GM21737 (cell line): ENCODE data around the gene MAD1L1.

Experiments used
- ATAC-seq: cut with Tn5 transposase; IDR thresholded peaks from one replicate; pipeline ENCODE4 v1.9.1; 2021; ENCODE audit warnings: mild to moderate bottlenecking, moderate library complexity; ENCODE audit not compliant: unreplicated experiment

MAD1L1 gene

DNA sequence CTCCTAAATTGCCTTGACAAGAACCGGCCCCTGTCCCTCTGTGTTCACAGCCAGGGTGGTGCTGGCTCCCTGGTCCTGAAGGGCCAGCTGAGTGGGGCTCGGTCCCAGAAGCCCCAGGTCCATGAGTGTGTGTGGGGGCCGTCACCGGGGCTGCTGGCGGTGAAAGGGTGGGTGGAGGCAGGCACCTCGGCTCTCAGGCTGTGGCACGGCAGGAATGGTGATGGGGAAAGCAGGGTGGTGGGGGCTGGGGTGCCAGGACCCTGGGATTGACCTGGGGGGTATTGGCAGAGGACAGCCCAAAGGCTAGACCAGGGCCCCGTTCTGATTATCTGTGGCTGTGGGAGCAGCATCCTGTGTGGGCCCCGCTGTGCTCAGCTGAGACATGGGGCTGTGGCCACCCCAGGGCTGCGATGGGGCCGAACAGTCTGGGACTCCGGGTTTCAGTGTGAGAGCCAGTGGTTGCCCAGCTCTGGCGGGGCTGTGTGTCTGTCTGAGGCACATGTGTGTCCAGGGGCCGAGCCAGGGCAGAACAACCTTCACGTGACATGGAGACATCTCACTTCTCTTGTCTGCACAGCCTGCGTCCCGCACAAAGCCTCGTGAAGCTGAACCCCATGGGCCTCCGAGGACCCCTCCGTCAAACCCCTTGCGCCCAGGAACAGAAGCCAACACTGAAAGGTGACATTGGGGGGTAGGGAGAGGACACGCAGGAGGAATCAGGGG lies 418.5 kb downstream of the MAD1L1 start:
- no peak for ATAC-seq

DNA sequence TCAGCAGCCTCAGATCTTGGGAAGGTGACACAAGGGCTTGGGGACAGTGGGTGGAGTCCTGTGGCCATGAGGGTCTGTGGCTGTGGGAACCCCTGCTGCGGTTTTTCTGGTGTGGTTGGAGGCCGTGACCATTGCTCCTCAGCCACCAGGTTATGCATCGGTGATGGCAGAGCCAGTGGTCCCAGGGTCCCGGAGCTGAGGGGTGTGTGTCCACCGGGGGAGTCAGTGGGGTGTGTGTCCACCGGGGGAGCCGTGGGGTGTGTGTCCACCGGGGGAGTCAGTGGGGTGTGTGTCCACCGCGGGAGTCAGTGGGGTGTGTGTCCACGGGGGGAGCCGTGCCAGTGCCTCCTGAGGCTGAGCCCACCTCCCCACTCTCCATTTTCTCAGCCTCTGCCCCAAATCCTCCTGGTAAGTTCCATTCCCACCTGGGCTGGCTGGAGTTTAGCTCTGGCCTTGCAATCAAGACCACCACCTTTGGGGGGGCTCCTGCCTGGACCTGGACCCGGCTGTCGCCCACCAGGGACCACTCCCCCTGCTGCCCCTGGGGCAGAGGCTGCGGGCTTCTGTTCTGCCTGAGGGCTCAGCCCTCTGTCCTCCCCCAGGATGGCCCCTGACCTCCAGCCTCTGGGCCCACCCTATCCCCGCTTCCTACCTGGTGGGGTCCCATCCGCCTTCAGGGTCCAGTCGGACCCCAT lies 419.2 kb downstream of the MAD1L1 start:
- ATAC-seq, result no peak

- ATAC-seq, result no peak
Observed at GRCh38 chr7:1812509-1813393, 420.0 kb downstream of the MAD1L1 start.

DNA sequence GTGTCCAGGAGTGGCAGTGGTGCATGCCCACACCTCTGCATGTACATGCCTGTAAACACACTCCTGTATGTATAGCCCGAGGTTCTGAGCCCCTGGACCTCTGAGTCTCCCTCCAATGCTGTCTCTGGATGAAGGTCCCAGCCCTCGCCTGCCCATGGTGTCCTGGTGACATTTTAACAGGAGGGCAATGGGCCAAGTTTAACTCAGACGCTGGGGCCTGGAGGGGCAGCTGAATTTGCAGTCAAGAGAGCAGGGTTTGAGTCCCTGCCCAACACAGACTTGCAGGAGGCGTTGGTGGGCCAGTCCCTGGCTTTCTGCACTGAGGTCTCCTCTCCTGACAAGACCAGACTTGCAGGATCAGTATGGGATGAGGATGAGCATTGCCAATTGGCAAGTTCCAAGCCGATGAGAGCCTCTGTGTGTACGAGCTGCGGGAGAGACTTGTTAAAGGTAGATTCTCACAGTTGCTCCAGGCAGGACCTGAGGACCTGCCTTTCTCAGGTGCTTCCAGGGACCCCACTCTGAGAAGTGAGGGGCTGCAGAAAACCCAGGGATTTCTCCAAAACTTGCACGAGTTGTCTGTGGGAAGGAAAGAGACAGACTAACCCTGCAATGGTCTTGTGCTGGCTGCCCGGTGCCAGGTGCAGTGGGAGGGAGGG lies 420.8 kb downstream of the MAD1L1 start:
- no peak for ATAC-seq

DNA sequence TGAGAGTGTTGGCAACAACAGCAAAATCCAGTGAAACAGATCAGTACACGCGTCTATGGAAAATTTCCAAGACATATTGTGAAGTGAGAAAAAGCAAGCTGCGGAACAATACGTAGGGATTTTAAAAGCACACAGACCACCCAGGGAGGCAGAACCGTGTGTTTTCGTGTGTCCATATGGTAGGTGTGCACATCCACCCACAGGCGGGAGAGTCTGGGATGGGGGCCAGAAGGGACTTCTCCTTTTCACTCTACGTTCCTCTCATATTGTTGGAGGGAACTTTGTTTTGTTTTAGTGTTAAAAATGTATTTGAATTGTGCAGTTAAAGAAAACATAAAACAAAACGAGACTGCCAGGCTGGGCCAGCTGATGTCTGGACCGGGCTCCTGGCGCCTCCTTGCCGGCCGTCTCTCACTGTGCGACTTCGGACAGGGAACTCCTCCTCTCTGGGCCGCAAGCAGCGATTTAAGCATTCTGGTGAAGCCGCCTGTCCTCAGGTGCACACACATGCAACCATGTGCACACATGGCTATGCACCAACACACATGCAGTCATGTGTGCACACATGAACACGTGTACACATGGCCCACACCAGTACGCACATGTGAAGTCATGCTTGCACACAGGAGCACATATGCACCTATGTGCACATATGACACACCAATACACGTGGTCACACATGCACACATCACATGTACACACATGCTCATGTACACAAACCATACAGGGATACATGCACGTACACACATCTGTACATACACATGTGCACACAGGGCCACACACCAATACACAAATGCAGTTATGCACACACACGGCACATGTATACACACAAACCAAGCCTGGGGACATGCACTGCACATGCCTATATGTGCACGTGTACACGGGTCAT lies 421.5 kb downstream of the MAD1L1 start:
- ATAC-seq, result no peak

DNA sequence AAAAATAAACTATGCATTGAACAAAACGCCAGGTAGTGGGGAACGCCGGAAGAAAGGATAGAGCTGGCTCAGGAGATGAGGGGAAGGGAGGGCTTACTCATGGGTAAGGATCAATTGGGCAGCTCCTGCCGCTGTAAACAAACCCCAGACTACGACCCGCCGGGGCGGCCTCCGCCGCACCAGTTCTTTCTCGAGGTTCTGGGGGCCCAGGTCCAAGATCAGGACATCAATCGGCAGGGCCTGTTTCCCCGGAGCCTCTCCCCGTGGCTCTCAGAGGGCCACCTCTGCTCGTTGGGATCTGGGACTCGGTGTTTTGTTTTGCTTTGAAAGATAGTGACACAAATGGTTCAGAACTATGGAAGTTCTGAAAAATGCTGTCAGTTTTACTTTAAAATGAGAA lies 422.2 kb downstream of the MAD1L1 start:
- no peak for ATAC-seq

DNA sequence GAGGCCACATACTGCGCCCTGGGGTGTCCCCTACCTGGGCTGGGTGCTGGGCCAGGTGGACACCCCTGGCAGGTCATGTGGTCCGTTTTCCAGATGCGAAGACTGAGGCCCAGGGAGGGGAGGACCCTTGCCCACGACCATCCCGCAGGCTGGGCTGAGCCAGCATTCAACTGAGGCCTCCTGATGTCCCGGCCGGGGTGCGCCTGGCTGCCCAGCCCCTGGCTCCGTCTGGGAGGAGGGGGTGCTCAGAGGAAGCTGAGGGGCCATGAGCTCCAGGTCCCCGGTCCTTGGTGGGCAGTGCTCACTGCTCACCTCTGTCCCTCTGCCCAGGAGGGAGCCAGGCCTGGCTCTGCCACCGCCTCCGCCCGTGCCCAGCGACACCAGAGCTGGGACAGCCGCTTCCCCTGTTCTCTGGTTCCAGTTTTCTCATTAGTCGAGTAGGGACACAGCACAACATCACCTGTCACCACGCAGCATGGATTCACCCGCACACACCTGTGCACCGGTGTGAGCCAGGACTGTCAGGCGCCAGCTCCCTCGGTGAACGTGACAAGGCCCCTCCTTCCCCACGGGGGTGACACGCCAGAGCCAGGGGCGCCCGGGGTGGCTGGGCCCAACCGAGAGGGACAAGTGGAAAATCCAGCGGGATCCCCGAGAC lies 423.0 kb downstream of the MAD1L1 start:
- no peak for ATAC-seq

GRCh38 chr7:1809070-1809469 lies 423.7 kb downstream of the MAD1L1 start:
- no peak for ATAC-seq

DNA sequence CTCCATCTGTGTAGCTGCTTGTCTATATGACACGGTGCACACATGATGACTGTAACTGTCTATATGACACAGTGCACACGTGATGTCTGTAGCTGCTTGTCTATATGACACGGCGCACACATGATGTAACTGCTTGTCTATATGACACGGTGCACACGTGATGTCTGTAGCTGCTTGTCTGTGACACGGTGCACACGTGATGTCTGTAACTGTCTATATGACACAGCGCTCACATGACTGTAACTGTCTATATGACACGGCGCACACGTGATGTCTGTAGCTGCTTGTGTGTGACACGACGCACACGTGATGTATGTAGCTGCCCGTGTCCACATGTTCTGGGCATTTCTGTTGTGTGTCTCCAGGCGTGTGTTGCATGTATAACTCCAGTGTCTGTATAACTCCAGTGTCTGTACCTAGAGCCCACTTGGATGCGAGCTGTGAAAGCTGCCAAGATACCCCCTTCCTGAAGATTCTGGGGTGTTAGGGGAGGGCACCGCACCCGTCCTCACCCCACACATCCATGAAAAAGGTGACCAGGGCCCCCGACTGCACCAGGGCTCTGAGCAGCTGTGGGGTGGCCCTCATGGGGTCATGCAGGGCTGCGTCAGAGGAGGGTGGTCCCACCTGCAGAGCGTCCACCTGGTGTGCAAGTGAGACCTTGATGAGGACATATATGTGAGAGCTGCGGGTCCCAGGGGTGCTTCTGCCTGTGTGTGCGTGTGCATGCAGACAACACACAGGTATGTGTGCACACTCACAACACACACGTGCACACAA lies 424.7 kb downstream of the MAD1L1 start:
- ATAC-seq, result no peak

DNA sequence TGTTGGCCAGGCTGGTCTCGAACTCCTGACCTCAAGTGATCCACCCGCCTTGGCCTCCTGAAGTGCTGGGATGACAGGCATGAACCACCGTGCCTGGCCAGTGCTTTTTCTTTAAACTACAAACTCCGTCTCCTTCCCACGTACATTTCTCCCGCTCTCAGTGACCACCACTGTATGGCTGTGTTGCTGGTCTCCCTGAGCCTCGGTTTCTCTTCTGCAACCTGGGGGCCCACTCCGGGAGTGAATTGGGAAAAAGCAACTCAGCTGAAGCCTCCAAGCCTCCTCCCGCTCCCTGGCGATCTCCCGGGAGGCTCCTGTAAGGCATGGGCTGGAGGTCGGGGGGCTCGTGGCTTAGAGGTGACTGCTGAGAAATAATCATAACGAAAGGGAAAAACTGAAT lies 426.4 kb downstream of the MAD1L1 start:
- ATAC-seq, result no peak

- ATAC-seq, result no peak
Observed at GRCh38 chr7:1804310-1804709, 428.4 kb downstream of the MAD1L1 start.

DNA sequence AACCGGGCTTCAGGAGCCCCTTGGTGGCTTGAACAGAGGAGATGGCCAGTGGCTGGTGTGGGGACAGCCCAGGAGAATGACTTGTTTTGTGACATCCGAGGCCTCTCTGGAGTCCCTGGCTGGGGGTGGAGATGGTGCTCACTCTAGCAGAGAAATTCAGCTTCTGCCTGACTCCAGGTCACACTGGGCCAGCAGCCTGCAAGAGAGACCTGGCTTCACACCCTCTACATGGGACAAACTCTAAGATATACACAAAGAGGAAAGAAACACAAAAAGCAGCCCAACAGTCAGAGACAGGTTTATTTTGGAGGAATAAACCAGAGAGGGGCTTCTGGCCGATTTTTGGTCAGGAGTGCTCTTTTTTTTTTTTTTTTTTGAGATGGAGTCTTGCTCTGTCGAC lies 429.8 kb downstream of the MAD1L1 start:
- no peak for ATAC-seq

GRCh38 chr7:1800902-1801301 lies 431.8 kb downstream of the MAD1L1 start:
- ATAC-seq, result no peak

DNA sequence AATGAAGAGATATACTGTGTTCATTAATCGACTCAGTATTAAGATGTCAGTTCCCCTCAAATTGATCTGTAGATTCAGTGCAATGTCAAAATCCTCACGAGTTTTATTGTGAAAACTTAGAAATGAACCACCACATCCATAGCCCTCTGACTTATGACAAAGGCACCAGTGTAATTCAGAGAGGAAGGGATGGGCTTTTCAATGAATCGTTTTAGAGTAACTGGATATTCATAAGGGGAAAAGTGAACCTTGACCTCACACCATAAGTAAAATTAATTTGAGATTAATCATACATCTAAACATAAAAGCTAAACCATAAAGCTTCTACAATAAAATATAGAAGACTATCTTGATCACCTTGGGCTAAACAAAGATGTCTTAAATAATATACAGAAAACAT lies 434.6 kb downstream of the MAD1L1 start:
- ATAC-seq, result no peak

GRCh38 chr7:1794888-1795542 lies 437.7 kb downstream of the MAD1L1 start:
- no peak for ATAC-seq

GRCh38 chr7:1787681-1788235 lies 445.0 kb downstream of the MAD1L1 start:
- no peak for ATAC-seq

DNA sequence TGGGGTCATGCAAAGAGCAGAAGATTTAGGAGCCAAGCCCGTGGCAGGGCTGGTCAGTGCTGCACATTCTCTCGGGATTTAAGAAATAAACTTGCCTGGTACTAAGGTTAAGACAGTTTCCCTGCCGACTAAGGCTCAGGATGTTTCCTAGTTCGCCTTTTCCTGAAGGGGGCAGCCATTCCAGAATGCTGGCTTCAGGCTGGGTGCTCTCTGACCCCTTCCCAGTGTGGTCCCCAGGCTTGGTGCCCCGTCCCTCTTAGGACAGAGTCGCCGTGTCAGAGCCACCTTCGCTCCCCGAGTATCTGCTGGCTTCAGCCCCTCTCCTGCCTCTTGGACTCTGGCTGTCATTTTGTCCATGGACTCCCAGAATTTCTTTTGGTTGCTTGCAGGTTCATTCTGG lies 445.5 kb downstream of the MAD1L1 start:
- ATAC-seq, result no peak

DNA sequence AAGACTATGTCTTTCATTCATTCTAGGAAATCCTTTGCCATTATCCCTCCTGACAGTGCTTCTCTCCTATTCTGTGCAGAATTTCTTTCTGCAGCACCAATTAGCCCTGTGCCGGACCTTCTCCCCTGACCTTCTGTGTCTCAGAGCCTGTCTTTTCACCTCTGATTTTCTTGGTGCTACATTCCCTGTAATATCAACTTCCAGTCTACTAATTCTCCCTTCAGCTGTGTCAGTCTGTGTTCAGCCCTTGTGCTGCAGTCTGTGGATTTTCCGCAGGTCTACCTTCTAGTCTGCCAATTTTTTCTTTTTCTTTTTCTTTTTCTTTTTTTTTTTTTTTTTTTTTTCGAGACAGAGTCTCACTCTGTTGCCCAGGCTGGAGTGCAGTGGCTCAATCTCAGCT lies 446.9 kb downstream of the MAD1L1 start:
- no peak for ATAC-seq
